ENCODE data around the gene TACC2. TPM values are rescaled to one million over a fixed set of nuclear protein-coding genes. Genes with fewer than 3 reads are reported as not detected.

Gene TACC2
- total RNA-seq, 1 donor from 2014 or later: not detected

GRCh38 chr10:122286867-122287266 lies 297.9 kb downstream of the TACC2 start:
- no peak for ATAC-seq (ENCODE audit: low read depth)
- no peak for TF ChIP-seq CTCF (IDR thresholded peaks at IDR 0.05)
- ChIA-PET CTCF (no interaction called here), POLR2A (no interaction called here)
- DNase-seq: no peak
- Mint-ChIP-seq H3K4me1 (no peaks in the 10 kb centered on the region), H3K27ac (no peak overlapping the region), H3K4me3 (no peak overlapping the region), H3K27me3 (peaks cover 14% of the 10 kb centered on the region), H3K36me3 (ENCODE audit: low read depth) (no peaks in the 10 kb centered on the region), H3K9me3 (no peaks in the 10 kb centered on the region)
- intact Hi-C loops (cut with micrococcal nuclease): no loop called here

DNA sequence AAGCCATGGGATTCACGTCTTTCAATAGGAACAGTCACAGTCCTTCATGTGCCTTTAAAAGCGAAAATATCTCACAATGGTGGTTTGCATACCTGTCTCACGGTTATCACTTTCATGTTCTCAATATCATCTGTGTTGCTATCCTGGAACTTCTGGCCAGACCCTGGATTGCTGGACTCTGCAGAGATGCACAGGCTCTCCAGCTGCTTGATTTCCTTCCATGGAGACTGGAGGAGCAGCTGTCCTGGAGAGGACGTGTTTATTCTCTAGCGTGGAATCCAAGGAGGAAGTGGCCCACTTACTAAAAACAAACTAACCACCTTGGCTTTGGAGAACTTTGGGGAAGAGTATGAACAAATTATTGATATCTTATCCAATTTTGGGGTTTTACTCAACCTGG lies 298.6 kb downstream of the TACC2 start:
- Mint-ChIP-seq H3K4me3 (no peak overlapping the region), H3K36me3 (ENCODE audit: low read depth) (no peaks in the 10 kb centered on the region), H3K4me1 (no peaks in the 10 kb centered on the region), H3K27me3 (peaks cover 8% of the 10 kb centered on the region), H3K27ac (no peak overlapping the region), H3K9me3 (no peaks in the 10 kb centered on the region)
- CTCF ChIA-PET: no interaction called here
- no peak for ATAC-seq (ENCODE audit: low read depth)
- no peak for TF ChIP-seq CTCF (IDR thresholded peaks at IDR 0.05)
- no peak for DNase-seq
- intact Hi-C loops (cut with micrococcal nuclease): no loop called here
- POLR2A ChIA-PET: no interaction called here

- intact Hi-C loops (cut with micrococcal nuclease): no loop called here
- ChIA-PET POLR2A (no interaction called here), CTCF (no interaction called here)
- H3K27ac Mint-ChIP-seq: no peak overlapping the region
- no peak for ATAC-seq (ENCODE audit: low read depth)
- peaks cover 7% of the 10 kb centered on the region for H3K27me3 Mint-ChIP-seq
- DNase-seq: no peak
- no peaks in the 10 kb centered on the region for H3K36me3 Mint-ChIP-seq (ENCODE audit: low read depth)
- no peaks in the 10 kb centered on the region for H3K9me3 Mint-ChIP-seq
- H3K4me3 Mint-ChIP-seq: no peak overlapping the region
- TF ChIP-seq CTCF (IDR thresholded peaks at IDR 0.05): no peak
- no peaks in the 10 kb centered on the region for H3K4me1 Mint-ChIP-seq
Measured at GRCh38 chr10:122288262-122288661, 299.3 kb downstream of the TACC2 start.

- intact Hi-C loops (cut with micrococcal nuclease): no loop called here
- Mint-ChIP-seq H3K9me3 (no peaks in the 10 kb centered on the region), H3K36me3 (ENCODE audit: low read depth) (no peaks in the 10 kb centered on the region), H3K4me3 (no peak overlapping the region), H3K4me1 (no peaks in the 10 kb centered on the region), H3K27me3 (peaks cover 7% of the 10 kb centered on the region), H3K27ac (no peak overlapping the region)
- POLR2A ChIA-PET: no interaction called here
- DNase-seq: no peak
- no peak for ATAC-seq (ENCODE audit: low read depth)
- TF ChIP-seq CTCF (IDR thresholded peaks at IDR 0.05): no peak
- CTCF ChIA-PET: no interaction called here
Measured at GRCh38 chr10:122288917-122289316, 300.0 kb downstream of the TACC2 start.

DNA sequence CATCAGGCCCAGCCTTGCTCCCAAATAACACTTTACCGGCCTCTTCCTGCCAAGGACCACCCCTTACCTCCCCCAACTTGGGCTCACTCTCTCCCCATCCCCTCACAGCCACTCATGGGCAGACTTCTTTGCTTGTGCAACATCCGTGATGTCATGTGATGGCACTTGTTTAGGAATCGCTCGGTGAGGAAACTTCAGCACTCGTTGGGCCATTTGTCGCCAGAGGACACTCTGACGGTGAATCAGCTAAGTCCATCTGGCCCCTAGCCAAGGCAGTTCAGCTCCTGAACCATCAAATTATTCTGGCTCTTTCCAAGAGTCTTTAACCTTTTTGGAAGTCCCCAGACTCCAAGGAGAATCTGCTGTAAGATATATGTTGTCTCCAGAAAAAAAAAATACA lies 301.4 kb downstream of the TACC2 start:
- Mint-ChIP-seq H3K36me3 (ENCODE audit: low read depth) (no peaks in the 10 kb centered on the region), H3K4me1 (no peaks in the 10 kb centered on the region), H3K4me3 (no peak overlapping the region), H3K27me3 (peaks cover 7% of the 10 kb centered on the region), H3K27ac (no peak overlapping the region), H3K9me3 (no peaks in the 10 kb centered on the region)
- TF ChIP-seq CTCF (IDR thresholded peaks at IDR 0.05): no peak
- ChIA-PET POLR2A (no interaction called here), CTCF (interaction anchor here (1.0 kb wide), 1 partner anchor 275 kb away, joined by 3 read pairs; no protein-coding TSS in a partner anchor)
- DNase-seq (no peak), ATAC-seq (ENCODE audit: low read depth) (no peak)
- intact Hi-C loops (cut with micrococcal nuclease): no loop called here
